ENCODE measurements around the gene CUX1.

Gene CUX1

GRCh38 chr7:101814991-101815825 is 2.2 kb upstream of the CUX1 start:
- peak; percentile 22 for TF ChIP-seq CTCF (conservative IDR thresholded peaks at IDR 0.05; ENCODE audit: low read depth, low read length)
- H3K4me3 ChIP-seq (ENCODE audit: low read depth, low read length) = peak overlapping the region; percentile 72
- DNase-seq (ENCODE audit: low read depth) = no peak

- peak; percentile 17 for TF ChIP-seq CTCF (conservative IDR thresholded peaks at IDR 0.05; ENCODE audit: low read depth, low read length)
- peak; percentile 84 for DNase-seq (ENCODE audit: low read depth)
- peak overlapping the region; percentile 72 for H3K4me3 ChIP-seq (ENCODE audit: low read depth, low read length)
Measured at GRCh38 chr7:101815826-101816594, 1.4 kb upstream of the CUX1 start.

GRCh38 chr7:101816595-101817470 is 593 bp upstream of the CUX1 start:
- TF ChIP-seq CTCF (conservative IDR thresholded peaks at IDR 0.05; ENCODE audit: low read depth, low read length) = no peak
- peak; percentile 29 for DNase-seq (ENCODE audit: low read depth)
- H3K4me3 ChIP-seq (ENCODE audit: low read depth, low read length) = peak overlapping the region; percentile 66

DNA sequence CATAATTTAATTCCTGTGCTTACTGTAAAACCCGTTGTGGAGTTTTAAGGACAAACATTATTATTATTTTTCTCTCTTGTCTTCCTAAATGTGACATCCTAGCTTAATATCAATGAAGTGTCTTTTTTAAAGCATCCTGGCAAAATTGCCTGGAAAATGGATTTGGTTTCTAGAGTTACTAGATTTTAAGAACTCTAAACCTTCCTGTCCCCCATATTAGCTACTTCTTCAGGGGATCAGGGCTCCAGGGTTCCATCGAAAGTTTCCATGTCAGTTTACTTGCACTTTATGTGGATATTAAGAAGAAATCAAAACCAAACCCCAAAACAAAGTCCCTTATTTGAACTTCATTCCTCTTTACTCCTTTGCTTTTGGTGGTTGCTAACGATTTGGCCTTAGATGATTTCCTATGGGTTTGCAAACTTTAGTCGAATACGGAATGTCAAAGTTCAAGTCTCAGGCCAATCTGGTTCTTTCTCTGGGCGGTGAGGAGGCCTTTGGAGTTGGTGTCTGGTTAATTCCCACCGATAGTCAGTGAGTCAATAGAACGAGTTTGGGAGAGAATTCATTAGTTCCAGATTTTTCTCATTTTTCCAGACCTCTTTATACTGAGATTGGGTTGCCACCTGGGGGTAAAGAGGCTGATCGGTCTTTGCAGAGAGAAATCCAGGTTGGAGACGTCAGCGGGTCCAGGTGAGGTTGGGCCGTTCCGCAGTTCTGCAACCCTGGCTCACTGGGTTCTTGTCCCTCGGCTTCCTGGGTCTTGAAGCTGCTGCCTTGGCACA is 1.1 kb downstream of the CUX1 start:
- TF ChIP-seq CTCF (conservative IDR thresholded peaks at IDR 0.05; ENCODE audit: low read depth, low read length) = no peak
- DNase-seq (ENCODE audit: low read depth) = no peak
- H3K4me3 ChIP-seq (ENCODE audit: low read depth, low read length) = no peak overlapping the region

DNA sequence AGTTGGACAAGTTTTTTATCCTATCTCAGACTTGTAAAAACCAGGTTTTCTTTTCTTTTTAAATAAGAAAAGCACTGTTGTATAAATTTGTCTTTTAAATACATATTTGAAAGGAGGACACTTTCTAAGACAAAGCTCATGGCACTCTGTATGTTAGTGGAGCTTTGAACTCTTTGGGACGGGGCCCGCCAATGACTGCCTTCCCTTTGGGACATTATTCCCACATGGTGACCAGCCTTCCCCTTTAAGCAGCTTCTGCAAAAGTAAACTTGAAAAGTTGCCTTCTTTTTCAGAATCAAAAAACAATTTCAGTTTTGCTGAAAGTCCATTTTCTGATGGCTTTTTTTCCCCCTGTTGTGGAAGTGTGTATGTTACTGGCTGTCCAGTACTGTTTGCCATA is 1.8 kb downstream of the CUX1 start:
- TF ChIP-seq CTCF (conservative IDR thresholded peaks at IDR 0.05; ENCODE audit: low read depth, low read length) = no peak
- no peak overlapping the region for H3K4me3 ChIP-seq (ENCODE audit: low read depth, low read length)
- no peak for DNase-seq (ENCODE audit: low read depth)

- no peak overlapping the region for H3K4me3 ChIP-seq (ENCODE audit: low read depth, low read length)
- no peak for TF ChIP-seq CTCF (conservative IDR thresholded peaks at IDR 0.05; ENCODE audit: low read depth, low read length)
- DNase-seq (ENCODE audit: low read depth) = no peak
Measured at GRCh38 chr7:101819913-101820522, 2.6 kb downstream of the CUX1 start.
